ENCODE results near the gene TSPAN9. TPM values are rescaled to one million over a fixed set of nuclear protein-coding genes. Genes with fewer than 3 reads are reported as not detected.

The TSPAN9 gene
- total RNA-seq, 3 donors from 2014 or later = 0.68 to 1.4 (median 0.95) TPM

DNA sequence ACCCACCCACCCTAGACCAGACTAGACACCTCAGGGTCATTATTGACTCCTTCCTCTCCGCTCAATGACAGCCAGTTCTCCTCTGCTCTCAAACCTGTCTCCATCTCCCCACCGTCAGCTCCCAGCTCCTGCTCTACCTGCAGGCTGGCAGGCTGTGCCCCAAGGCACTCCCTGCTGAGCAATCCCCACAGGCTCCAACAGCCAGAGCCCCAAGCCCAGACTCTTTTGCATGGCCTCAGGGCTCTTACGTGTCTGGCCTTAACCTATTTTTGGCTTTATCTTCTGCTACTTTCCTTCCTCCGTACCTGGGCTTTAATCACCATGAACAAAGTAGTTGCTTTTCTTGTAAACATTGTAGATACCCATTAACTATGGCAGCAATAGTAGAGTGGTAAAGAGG is 250.9 kb downstream of the TSPAN9 start:
- H3K9me3 Mint-ChIP-seq = no peaks in the 10 kb centered on the region
- no peaks in the 10 kb centered on the region for H3K36me3 Mint-ChIP-seq (ENCODE audit: insufficient read depth)
- DNase-seq = no peak
- no peaks in the 10 kb centered on the region for H3K27me3 Mint-ChIP-seq (ENCODE audit: low read depth)
- no peaks in the 10 kb centered on the region for H3K4me1 Mint-ChIP-seq (ENCODE audit: low read depth)
- H3K4me3 Mint-ChIP-seq = no peak overlapping the region
- no peak for ATAC-seq

DNA sequence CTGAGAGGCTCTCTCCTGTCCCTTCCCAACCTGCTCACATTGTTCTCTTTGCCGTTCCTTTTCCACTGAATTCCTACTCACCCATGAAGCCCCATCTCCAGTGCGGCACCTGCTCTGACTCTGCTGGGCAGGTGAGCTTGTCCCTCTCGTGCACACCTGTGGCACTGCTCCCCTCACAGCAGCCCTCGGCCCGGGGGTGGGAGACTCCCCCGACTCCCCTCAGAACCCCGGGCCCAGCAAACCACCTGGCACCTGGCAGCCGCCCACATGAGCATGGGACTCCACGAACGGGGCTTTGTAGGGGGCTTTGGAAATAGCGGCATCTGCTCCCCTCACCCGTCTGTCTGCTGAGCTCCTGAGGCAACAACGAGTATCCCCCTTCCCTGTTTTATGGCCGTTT is 251.4 kb downstream of the TSPAN9 start:
- no peaks in the 10 kb centered on the region for H3K36me3 Mint-ChIP-seq (ENCODE audit: insufficient read depth)
- H3K4me1 Mint-ChIP-seq (ENCODE audit: low read depth) = no peaks in the 10 kb centered on the region
- no peaks in the 10 kb centered on the region for H3K27me3 Mint-ChIP-seq (ENCODE audit: low read depth)
- H3K9me3 Mint-ChIP-seq = no peaks in the 10 kb centered on the region
- H3K4me3 Mint-ChIP-seq = no peak overlapping the region
- ATAC-seq (no peak), DNase-seq (no peak)

DNA sequence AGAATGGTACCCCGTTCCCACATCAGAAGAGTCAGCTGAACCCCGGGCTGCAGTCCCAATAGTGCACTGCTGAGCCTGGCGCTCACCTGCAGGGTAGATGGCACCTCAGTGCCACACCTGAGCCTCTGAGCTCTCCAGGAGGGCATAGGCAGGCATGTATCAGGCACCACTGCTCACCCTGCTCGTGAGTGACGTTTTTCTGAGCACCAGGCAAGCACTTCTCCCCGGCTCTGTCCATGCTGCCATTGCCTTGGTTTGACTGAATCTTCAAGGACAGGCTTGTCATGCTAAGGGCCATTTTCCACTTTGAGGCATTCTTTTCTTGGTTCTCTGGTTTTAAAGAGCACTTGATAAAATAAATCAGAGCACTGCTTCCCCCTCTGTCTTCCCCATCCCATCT is 252.2 kb downstream of the TSPAN9 start:
- Mint-ChIP-seq H3K4me1 (ENCODE audit: low read depth) (no peaks in the 10 kb centered on the region), H3K27me3 (ENCODE audit: low read depth) (peaks cover under 1% of the 10 kb centered on the region), H3K36me3 (ENCODE audit: insufficient read depth) (no peaks in the 10 kb centered on the region), H3K9me3 (no peaks in the 10 kb centered on the region), H3K4me3 (no peak overlapping the region)
- ATAC-seq = no peak
- DNase-seq = no peak

DNA sequence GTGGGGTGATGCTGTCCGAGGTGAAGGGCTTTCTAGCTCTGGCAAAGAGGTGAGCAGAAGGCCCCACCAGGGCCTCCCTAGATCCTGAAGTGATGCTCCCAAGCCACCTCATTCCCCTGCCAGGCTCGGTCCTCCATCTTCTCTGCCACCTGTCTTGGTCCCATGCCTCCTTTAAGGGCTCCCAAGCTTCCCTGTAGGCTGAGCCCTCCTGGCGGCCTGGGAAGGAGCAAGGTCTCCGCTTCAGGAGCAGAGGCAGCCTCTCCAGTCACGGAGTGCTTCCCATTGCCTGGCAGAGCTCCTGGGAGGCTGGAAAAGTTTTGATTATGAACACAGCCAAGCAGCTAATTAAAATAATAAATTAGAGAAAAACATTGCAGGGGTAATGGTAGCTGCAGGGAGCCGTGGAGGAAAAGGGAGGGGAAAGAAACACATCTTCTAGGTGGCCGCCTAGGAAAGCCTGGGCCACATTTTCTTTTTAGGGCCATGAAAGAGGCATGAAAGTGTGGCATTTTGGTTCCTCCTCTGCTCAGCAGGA is 253.9 kb downstream of the TSPAN9 start:
- Mint-ChIP-seq H3K9me3 (no peaks in the 10 kb centered on the region), H3K4me3 (no peak overlapping the region), H3K4me1 (ENCODE audit: low read depth) (no peaks in the 10 kb centered on the region), H3K36me3 (ENCODE audit: insufficient read depth) (no peaks in the 10 kb centered on the region), H3K27me3 (ENCODE audit: low read depth) (peaks cover 12% of the 10 kb centered on the region)
- no peak for ATAC-seq
- no peak for DNase-seq

DNA sequence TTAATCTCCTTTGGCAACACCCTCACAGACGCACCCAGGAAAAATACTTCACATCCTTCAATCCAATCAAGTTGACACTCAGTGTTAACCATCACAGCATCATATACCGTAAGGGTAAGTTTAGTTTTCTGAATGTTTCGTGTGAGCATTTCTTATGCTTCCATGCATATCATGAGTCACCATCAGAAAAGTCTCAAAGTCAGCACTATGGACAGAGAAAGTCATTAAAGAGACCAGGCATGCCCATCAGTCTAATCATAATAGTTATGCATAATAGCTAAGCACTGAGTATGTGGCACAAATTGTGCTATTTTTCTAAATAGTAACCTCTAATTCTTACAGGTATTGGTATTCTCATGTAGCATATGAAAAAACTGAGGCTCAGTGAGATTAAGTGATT is 255.0 kb downstream of the TSPAN9 start:
- ATAC-seq (no peak), DNase-seq (no peak)
- no peaks in the 10 kb centered on the region for H3K9me3 Mint-ChIP-seq
- no peaks in the 10 kb centered on the region for H3K36me3 Mint-ChIP-seq (ENCODE audit: insufficient read depth)
- peaks cover 12% of the 10 kb centered on the region for H3K27me3 Mint-ChIP-seq (ENCODE audit: low read depth)
- H3K4me1 Mint-ChIP-seq (ENCODE audit: low read depth) = no peaks in the 10 kb centered on the region
- no peak overlapping the region for H3K4me3 Mint-ChIP-seq

DNA sequence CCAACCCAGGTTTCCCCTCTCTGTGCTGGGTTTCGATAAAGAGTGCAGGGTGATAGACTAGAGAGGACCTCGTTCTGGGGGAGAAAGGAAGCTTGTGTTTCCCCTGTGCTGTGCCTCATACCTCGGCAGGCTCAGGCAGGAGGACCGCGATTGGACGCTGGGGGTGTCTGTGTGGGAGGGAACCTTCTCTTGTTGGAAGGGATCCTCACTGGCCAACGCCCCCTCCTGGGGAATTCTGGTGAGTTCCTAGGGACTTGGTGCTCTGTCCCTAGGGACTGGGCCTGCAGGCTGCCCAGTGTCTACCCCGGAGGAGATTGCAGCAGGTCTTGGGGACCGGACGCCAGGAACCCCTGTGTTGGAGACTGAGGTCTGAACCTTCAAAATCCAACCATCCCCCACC is 256.4 kb downstream of the TSPAN9 start:
- H3K27me3 Mint-ChIP-seq (ENCODE audit: low read depth) = peaks cover 14% of the 10 kb centered on the region
- H3K36me3 Mint-ChIP-seq (ENCODE audit: insufficient read depth) = no peaks in the 10 kb centered on the region
- DNase-seq (no peak), ATAC-seq (no peak)
- H3K4me3 Mint-ChIP-seq = no peak overlapping the region
- no peaks in the 10 kb centered on the region for H3K4me1 Mint-ChIP-seq (ENCODE audit: low read depth)
- H3K9me3 Mint-ChIP-seq = no peaks in the 10 kb centered on the region

DNA sequence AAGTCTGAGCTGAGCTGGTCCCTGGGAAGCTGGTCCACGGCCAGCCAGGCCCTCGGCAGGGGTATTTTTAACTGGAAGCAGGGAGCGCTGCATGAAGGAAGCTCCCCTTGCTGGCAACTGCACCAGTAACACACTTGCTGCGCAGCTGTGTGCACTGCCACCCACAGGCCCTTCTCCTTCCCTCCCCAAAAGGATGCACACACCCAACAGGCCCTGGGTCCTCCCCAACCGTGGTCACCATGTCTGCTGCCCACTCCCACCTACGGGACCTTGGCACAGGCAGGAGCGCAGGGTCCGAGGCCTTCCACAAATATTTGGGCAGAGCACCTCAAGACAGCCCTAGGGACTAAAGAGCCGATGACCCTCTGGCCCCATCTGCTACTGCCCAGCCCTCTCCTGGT is 256.8 kb downstream of the TSPAN9 start:
- H3K9me3 Mint-ChIP-seq = no peaks in the 10 kb centered on the region
- H3K4me3 Mint-ChIP-seq = no peak overlapping the region
- no peaks in the 10 kb centered on the region for H3K36me3 Mint-ChIP-seq (ENCODE audit: insufficient read depth)
- H3K4me1 Mint-ChIP-seq (ENCODE audit: low read depth) = no peaks in the 10 kb centered on the region
- peaks cover 14% of the 10 kb centered on the region for H3K27me3 Mint-ChIP-seq (ENCODE audit: low read depth)
- no peak for DNase-seq
- no peak for ATAC-seq

DNA sequence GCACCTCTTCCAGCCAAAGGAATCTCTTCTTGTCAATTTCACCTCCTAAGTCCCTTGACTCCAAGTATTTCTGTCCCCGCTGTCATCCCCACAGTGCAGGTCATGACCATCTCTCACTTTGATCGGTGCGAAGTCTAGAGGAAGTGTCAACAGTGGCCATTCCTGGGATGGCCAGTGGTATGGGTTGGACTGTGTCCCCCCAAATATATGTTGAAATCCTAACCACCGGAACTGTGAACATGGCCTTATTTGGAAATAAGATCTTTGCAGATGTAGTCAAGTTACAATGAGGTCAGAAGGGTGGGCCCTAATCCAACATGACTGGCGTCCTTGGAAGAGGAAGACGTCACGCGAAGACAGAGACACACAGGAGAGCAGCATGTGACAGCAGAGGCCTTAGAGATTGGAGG is 257.9 kb downstream of the TSPAN9 start:
- ATAC-seq (no peak), DNase-seq (no peak)
- no peaks in the 10 kb centered on the region for H3K36me3 Mint-ChIP-seq (ENCODE audit: insufficient read depth)
- H3K27me3 Mint-ChIP-seq (ENCODE audit: low read depth) = peaks cover 14% of the 10 kb centered on the region
- H3K4me3 Mint-ChIP-seq = no peak overlapping the region
- no peaks in the 10 kb centered on the region for H3K4me1 Mint-ChIP-seq (ENCODE audit: low read depth)
- H3K9me3 Mint-ChIP-seq = no peaks in the 10 kb centered on the region

Other genes starting within 250 kb of the TSPAN9 start
- gene NRIP2, start 242.3 kb upstream of the TSPAN9 start, total RNA-seq = not detected
- gene TEX52, start 220.3 kb upstream of the TSPAN9 start, total RNA-seq = not detected
- 10 to 100 TPM in 1 of 3 donors, 1 to 10 TPM in 2; 9.1 to 12.8 (median 9.3) TPM for gene FOXM1, start 200.2 kb upstream of the TSPAN9 start, total RNA-seq
- gene RHNO1, start 200.2 kb upstream of the TSPAN9 start, total RNA-seq = 10 to 100 TPM; 20.1 to 22.6 (median 20.3) TPM
- gene TULP3, start 186.5 kb upstream of the TSPAN9 start, total RNA-seq = 1 to 10 TPM; 7.0 to 8.6 (median 7.4) TPM
- gene TEAD4, start 118.0 kb upstream of the TSPAN9 start, total RNA-seq = 1 to 10 TPM; 2.7 to 4.1 (median 3.7) TPM

All from activated T-cell treated with anti-CD3 and anti-CD28 coated beads, Interleukin-2, amount 50 U/mL, for 4 hours (primary cell).